ENCODE results near the gene DOCK3.
"Not testable (repeated sequence)": the region's sequence is repeated elsewhere in the genome, so short reads cannot be mapped to it uniquely, and the experiment has no call there.

The DOCK3 gene

GRCh38 chr3:50850639-50851511, 176.1 kb downstream of the DOCK3 start:
- no peak for DNase-seq (ENCODE audit: low read depth)
- no peak overlapping the region for H3K4me3 ChIP-seq (ENCODE audit: low read depth, low read length)

GRCh38 chr3:50853936-50854335, 179.2 kb downstream of the DOCK3 start:
- DNase-seq (ENCODE audit: low read depth): no peak
- H3K4me3 ChIP-seq (ENCODE audit: low read depth, low read length): no peak overlapping the region

GRCh38 chr3:50862221-50862620, 187.5 kb downstream of the DOCK3 start:
- DNase-seq (ENCODE audit: low read depth): no peak
- H3K4me3 ChIP-seq (ENCODE audit: low read depth, low read length): no peak overlapping the region

GRCh38 chr3:50873376-50874157, 198.8 kb downstream of the DOCK3 start:
- no peak overlapping the region for H3K4me3 ChIP-seq (ENCODE audit: low read depth, low read length)
- DNase-seq (ENCODE audit: low read depth): no peak

GRCh38 chr3:50874876-50875275, 200.1 kb downstream of the DOCK3 start:
- DNase-seq (ENCODE audit: low read depth); H3K4me3 ChIP-seq (ENCODE audit: low read depth, low read length): not testable (repeated sequence)

GRCh38 chr3:50876947-50877346, 202.2 kb downstream of the DOCK3 start:
- no peak overlapping the region for H3K4me3 ChIP-seq (ENCODE audit: low read depth, low read length)
- DNase-seq (ENCODE audit: low read depth): no peak

- not testable (repeated sequence) for DNase-seq (ENCODE audit: low read depth); H3K4me3 ChIP-seq (ENCODE audit: low read depth, low read length)
These were observed 208.0 kb downstream of the DOCK3 start for GRCh38 chr3:50882733-50883132.

- no peak overlapping the region for H3K4me3 ChIP-seq (ENCODE audit: low read depth, low read length)
- no peak for DNase-seq (ENCODE audit: low read depth)
These were observed 209.0 kb downstream of the DOCK3 start for GRCh38 chr3:50883755-50884154.

- DNase-seq (ENCODE audit: low read depth): no peak
These were observed 210.5 kb downstream of the DOCK3 start for GRCh38 chr3:50885070-50885850.

GRCh38 chr3:50890688-50891344, 216.1 kb downstream of the DOCK3 start:
- no peak overlapping the region for H3K4me3 ChIP-seq (ENCODE audit: low read depth, low read length)

More at GRCh38 chr3:50885070-50885850, 210.5 kb downstream of the DOCK3 start:
- H3K4me3 ChIP-seq (ENCODE audit: low read depth, low read length): no peak overlapping the region

GRCh38 chr3:50901097-50901496, 226.4 kb downstream of the DOCK3 start:
- H3K4me3 ChIP-seq (ENCODE audit: low read depth, low read length); DNase-seq (ENCODE audit: low read depth): not testable (repeated sequence)

More at GRCh38 chr3:50890688-50891344, 216.1 kb downstream of the DOCK3 start:
- DNase-seq (ENCODE audit: low read depth): no peak

- DNase-seq (ENCODE audit: low read depth): no peak
- H3K4me3 ChIP-seq (ENCODE audit: low read depth, low read length): no peak overlapping the region
These were observed 238.0 kb downstream of the DOCK3 start for GRCh38 chr3:50912746-50913145.

- H3K4me3 ChIP-seq (ENCODE audit: low read depth, low read length): no peak overlapping the region
- no peak for DNase-seq (ENCODE audit: low read depth)
These were observed 238.5 kb downstream of the DOCK3 start for GRCh38 chr3:50913260-50913659.

- not testable (repeated sequence) for DNase-seq (ENCODE audit: low read depth)
These were observed 247.3 kb downstream of the DOCK3 start for GRCh38 chr3:50922071-50922470.

GRCh38 chr3:50923955-50924354, 249.2 kb downstream of the DOCK3 start:
- no peak overlapping the region for H3K4me3 ChIP-seq (ENCODE audit: low read depth, low read length)
- no peak for DNase-seq (ENCODE audit: low read depth)

More at GRCh38 chr3:50922071-50922470, 247.3 kb downstream of the DOCK3 start:
- H3K4me3 ChIP-seq (ENCODE audit: low read depth, low read length): not testable (repeated sequence)

GRCh38 chr3:50924638-50925037, 249.9 kb downstream of the DOCK3 start:
- H3K4me3 ChIP-seq (ENCODE audit: low read depth, low read length): no peak overlapping the region
- DNase-seq (ENCODE audit: low read depth): no peak

GRCh38 chr3:50926868-50927267, 252.1 kb downstream of the DOCK3 start:
- DNase-seq (ENCODE audit: low read depth): no peak
- H3K4me3 ChIP-seq (ENCODE audit: low read depth, low read length): no peak overlapping the region

- DNase-seq (ENCODE audit: low read depth): no peak
- H3K4me3 ChIP-seq (ENCODE audit: low read depth, low read length): no peak overlapping the region
These were observed 255.9 kb downstream of the DOCK3 start for GRCh38 chr3:50930371-50931208.

Data from skeletal muscle cell (primary cell).